ENCODE measurements around the gene COL9A1. TPM values are rescaled to one million over a fixed set of nuclear protein-coding genes. Genes with fewer than 3 reads are reported as not detected.

Gene COL9A1
- total RNA-seq, 1 experiment from 2014 or later = not detected

- no peak for TF ChIP-seq CTCF (IDR thresholded peaks at IDR 0.05; ENCODE audit: insufficient read depth in 1 of 2, low read depth in 1 of 2, low read length in 1 of 2, severe bottlenecking in 1 of 2, unreplicated experiment in 1 of 2)
- ChIA-PET POLR2A (no interaction called here), CTCF (no interaction called here)
- BruUV-seq (replicated peaks) = no TSS peak
- H3K27me3 ChIP-seq (replicated peaks; ENCODE audit: control insufficient read depth, insufficient read depth, low read length) = no peaks in the 10 kb centered on the region
- intact Hi-C loops (cut with micrococcal nuclease; ENCODE audit: unreplicated experiment) = no loop called here
- Mint-ChIP-seq H3K27me3 (ENCODE audit: insufficient read depth, unreplicated experiment) (peaks cover 3% of the 10 kb centered on the region), H3K4me1 (ENCODE audit: low read depth, unreplicated experiment) (no peaks in the 10 kb centered on the region), H3K4me3 (ENCODE audit: unreplicated experiment) (no peak overlapping the region), H3K27ac (ENCODE audit: unreplicated experiment) (no peak overlapping the region), H3K36me3 (ENCODE audit: insufficient read depth, unreplicated experiment) (no peaks in the 10 kb centered on the region), H3K9me3 (ENCODE audit: unreplicated experiment) (no peaks in the 10 kb centered on the region)
- H3K4me3 ChIP-seq (ENCODE audit: low read depth, low read length) = no peak overlapping the region
- no peaks in the 10 kb centered on the region for H3K9me3 ChIP-seq
- H3K4me1 ChIP-seq = no peaks in the 10 kb centered on the region
- no peak for DNase-seq
- no peaks in the 10 kb centered on the region for H3K36me3 ChIP-seq (ENCODE audit: control insufficient read depth, insufficient read depth, low read length)
Measured at GRCh38 chr6:70270287-70271005, 32.4 kb downstream of the COL9A1 start.

GRCh38 chr6:70266142-70266541 is 36.7 kb downstream of the COL9A1 start:
- H3K4me1 Mint-ChIP-seq (ENCODE audit: low read depth, unreplicated experiment) = no peaks in the 10 kb centered on the region
- no peak overlapping the region for H3K4me3 ChIP-seq (ENCODE audit: low read depth, low read length)
- DNase-seq = no peak
- no peaks in the 10 kb centered on the region for H3K9me3 Mint-ChIP-seq (ENCODE audit: unreplicated experiment)
- H3K4me1 ChIP-seq = no peaks in the 10 kb centered on the region
- no peaks in the 10 kb centered on the region for H3K36me3 ChIP-seq (ENCODE audit: control insufficient read depth, insufficient read depth, low read length)
- H3K27ac Mint-ChIP-seq (ENCODE audit: unreplicated experiment) = no peak overlapping the region
- H3K27me3 Mint-ChIP-seq (ENCODE audit: insufficient read depth, unreplicated experiment) = no peaks in the 10 kb centered on the region
- H3K4me3 Mint-ChIP-seq (ENCODE audit: unreplicated experiment) = no peak overlapping the region
- TF ChIP-seq CTCF (IDR thresholded peaks at IDR 0.05; ENCODE audit: insufficient read depth in 1 of 2, low read depth in 1 of 2, low read length in 1 of 2, severe bottlenecking in 1 of 2, unreplicated experiment in 1 of 2) = no peak
- no peaks in the 10 kb centered on the region for H3K36me3 Mint-ChIP-seq (ENCODE audit: insufficient read depth, unreplicated experiment)
- no TSS peak for BruUV-seq (replicated peaks)
- H3K27me3 ChIP-seq (replicated peaks; ENCODE audit: control insufficient read depth, insufficient read depth, low read length) = no peaks in the 10 kb centered on the region
- no peaks in the 10 kb centered on the region for H3K9me3 ChIP-seq
- ChIA-PET CTCF (no interaction called here), POLR2A (no interaction called here)
- intact Hi-C loops (cut with micrococcal nuclease; ENCODE audit: unreplicated experiment) = no loop called here

- no peaks in the 10 kb centered on the region for H3K36me3 ChIP-seq (ENCODE audit: control insufficient read depth, insufficient read depth, low read length)
- H3K9me3 Mint-ChIP-seq (ENCODE audit: unreplicated experiment) = no peaks in the 10 kb centered on the region
- POLR2A ChIA-PET = no interaction called here
- H3K4me1 ChIP-seq = no peaks in the 10 kb centered on the region
- H3K4me1 Mint-ChIP-seq (ENCODE audit: low read depth, unreplicated experiment) = no peaks in the 10 kb centered on the region
- no peaks in the 10 kb centered on the region for H3K9me3 ChIP-seq
- H3K36me3 Mint-ChIP-seq (ENCODE audit: insufficient read depth, unreplicated experiment) = no peaks in the 10 kb centered on the region
- no TSS peak for BruUV-seq (replicated peaks)
- no peak overlapping the region for H3K4me3 ChIP-seq (ENCODE audit: low read depth, low read length)
- H3K27me3 ChIP-seq (replicated peaks; ENCODE audit: control insufficient read depth, insufficient read depth, low read length) = no peaks in the 10 kb centered on the region
- intact Hi-C loops (cut with micrococcal nuclease; ENCODE audit: unreplicated experiment) = no loop called here
- H3K27ac Mint-ChIP-seq (ENCODE audit: unreplicated experiment) = no peak overlapping the region
- CTCF ChIA-PET = no interaction called here
- peaks cover 3% of the 10 kb centered on the region for H3K27me3 Mint-ChIP-seq (ENCODE audit: insufficient read depth, unreplicated experiment)
- no peak overlapping the region for H3K4me3 Mint-ChIP-seq (ENCODE audit: unreplicated experiment)
- no peak for TF ChIP-seq CTCF (IDR thresholded peaks at IDR 0.05; ENCODE audit: insufficient read depth in 1 of 2, low read depth in 1 of 2, low read length in 1 of 2, severe bottlenecking in 1 of 2, unreplicated experiment in 1 of 2)
- DNase-seq = no peak
Measured at GRCh38 chr6:70264306-70264705, 38.6 kb downstream of the COL9A1 start.
